NCI-H1436 (cell line): ENCODE results near the gene TFEC.
"Not testable (repeated sequence)": the region's sequence is repeated elsewhere in the genome, so short reads cannot be mapped to it uniquely, and the experiment has no call there.

ENCODE experiments used
- DNase-seq: peaks from one replicate; lab custom pipeline; 2025; lab: John Stamatoyannopoulos, UW

Gene TFEC

GRCh38 chr7:116030651-116031276, at the start of gene TFEC:
TSS of gene TFEC (minus strand) at chr7:116030763. CDS start at chr7:115984441, 46,322 bp downstream.
- no peak for DNase-seq

GRCh38 chr7:116075351-116076145, 45.0 kb upstream of the TFEC start:
- no peak for DNase-seq

GRCh38 chr7:116071629-116072028, 41.1 kb upstream of the TFEC start:
- DNase-seq, result no peak

- DNase-seq, result no peak
These were observed 33.6 kb upstream of the TFEC start for GRCh38 chr7:116064179-116064578.

GRCh38 chr7:116062666-116063065, 32.1 kb upstream of the TFEC start:
- DNase-seq, result no peak

- no peak for DNase-seq
These were observed 21.4 kb upstream of the TFEC start for GRCh38 chr7:116052006-116052405.

GRCh38 chr7:116047261-116047660, 16.7 kb upstream of the TFEC start:
- not testable (repeated sequence) for DNase-seq

GRCh38 chr7:116045532-116045931, 15.0 kb upstream of the TFEC start:
- DNase-seq, result no peak

- DNase-seq, result no peak
These were observed 11.1 kb upstream of the TFEC start for GRCh38 chr7:116041615-116042014.

- no peak for DNase-seq
These were observed 6.8 kb upstream of the TFEC start for GRCh38 chr7:116037401-116037800.

- DNase-seq, result no peak
These were observed 3.8 kb upstream of the TFEC start for GRCh38 chr7:116034411-116034810.

GRCh38 chr7:116032886-116033285, 2.3 kb upstream of the TFEC start:
- no peak for DNase-seq

GRCh38 chr7:116028787-116029186, 1.8 kb downstream of the TFEC start:
- no peak for DNase-seq

- DNase-seq, result no peak
These were observed 2.8 kb downstream of the TFEC start for GRCh38 chr7:116027786-116028185.

GRCh38 chr7:116024826-116025809, 5.4 kb downstream of the TFEC start:
- no peak for DNase-seq

- DNase-seq, result no peak
These were observed 9.3 kb downstream of the TFEC start for GRCh38 chr7:116021237-116021636.

- DNase-seq, result no peak
These were observed 11.8 kb downstream of the TFEC start for GRCh38 chr7:116018731-116019130.

GRCh38 chr7:116013675-116014074, 16.9 kb downstream of the TFEC start:
- DNase-seq, result no peak

GRCh38 chr7:116011584-116011983, 19.0 kb downstream of the TFEC start:
- DNase-seq, result no peak

- not testable (repeated sequence) for DNase-seq
These were observed 25.8 kb downstream of the TFEC start for GRCh38 chr7:116004762-116005161.

GRCh38 chr7:115997221-115997620, 33.3 kb downstream of the TFEC start:
- DNase-seq, result no peak

GRCh38 chr7:115995701-115996100, 34.9 kb downstream of the TFEC start:
- DNase-seq, result no peak
